RPMI7951 (cell line): Measurements from ENCODE around the gene SRGAP2B. TPM values are rescaled to one million over a fixed set of nuclear protein-coding genes. Genes with fewer than 3 reads are reported as not detected.
"Not testable (repeated sequence)": the region's sequence is repeated elsewhere in the genome, so short reads cannot be mapped to it uniquely, and the experiment has no call there.

Experiments
- DNase-seq: peaks from one replicate; pipeline ENCODE4 v3.0.0-alpha.2; 2012; ENCODE audit warnings: low read depth
- total RNA-seq: library from RNA; depleted of rRNA; stranded (reverse); fragments of >200 nt; shearing (Covaris generic); gene quantifications from 2 replicates; pipeline ENCODE4 v1.2.3, GENCODE V29; 2014

SRGAP2B gene
- total RNA-seq, 1 experiment from 2014 or later = 13.9 TPM

- DNase-seq = not testable (repeated sequence)
These were observed 147.6 kb downstream of the SRGAP2B start for GRCh38 chr1:144947495-144947894.

GRCh38 chr1:144946525-144947480 is 148.3 kb downstream of the SRGAP2B start:
- not testable (repeated sequence) for DNase-seq

GRCh38 chr1:144941710-144942109 is 153.4 kb downstream of the SRGAP2B start:
- not testable (repeated sequence) for DNase-seq

GRCh38 chr1:144940054-144940453 is 155.1 kb downstream of the SRGAP2B start:
- not testable (repeated sequence) for DNase-seq

- not testable (repeated sequence) for DNase-seq
These were observed 156.5 kb downstream of the SRGAP2B start for GRCh38 chr1:144938627-144939026.

GRCh38 chr1:144936186-144936732 is 158.9 kb downstream of the SRGAP2B start:
- not testable (repeated sequence) for DNase-seq

- DNase-seq = not testable (repeated sequence)
These were observed 159.8 kb downstream of the SRGAP2B start for GRCh38 chr1:144935310-144935709.

GRCh38 chr1:144933014-144933413 is 162.1 kb downstream of the SRGAP2B start:
- DNase-seq = not testable (repeated sequence)

GRCh38 chr1:144932153-144932552 is 163.0 kb downstream of the SRGAP2B start:
- DNase-seq = peak; percentile 79

- DNase-seq = peak; percentile 9
These were observed 163.6 kb downstream of the SRGAP2B start for GRCh38 chr1:144931553-144931952.

- DNase-seq = not testable (repeated sequence)
These were observed 164.9 kb downstream of the SRGAP2B start for GRCh38 chr1:144930085-144930777.

- DNase-seq = not testable (repeated sequence)
These were observed 167.8 kb downstream of the SRGAP2B start for GRCh38 chr1:144927292-144927691.

- not testable (repeated sequence) for DNase-seq
These were observed 171.5 kb downstream of the SRGAP2B start for GRCh38 chr1:144923640-144924039.

- peak; percentile 0 for DNase-seq
These were observed 172.3 kb downstream of the SRGAP2B start for GRCh38 chr1:144922785-144923184.

GRCh38 chr1:144919106-144919505 is 176.0 kb downstream of the SRGAP2B start:
- DNase-seq = not testable (repeated sequence)

GRCh38 chr1:144918027-144918603 is 177.0 kb downstream of the SRGAP2B start:
- DNase-seq = not testable (repeated sequence)

- DNase-seq = not testable (repeated sequence)
These were observed 177.7 kb downstream of the SRGAP2B start for GRCh38 chr1:144917154-144918026.

- DNase-seq = not testable (repeated sequence)
These were observed 181.0 kb downstream of the SRGAP2B start for GRCh38 chr1:144913977-144914734.

GRCh38 chr1:144913458-144913857 is 181.7 kb downstream of the SRGAP2B start:
- not testable (repeated sequence) for DNase-seq

GRCh38 chr1:144910729-144911128 is 184.4 kb downstream of the SRGAP2B start:
- not testable (repeated sequence) for DNase-seq
